ENCODE results near the gene RCAN3. TPM values are rescaled to one million over a fixed set of nuclear protein-coding genes. Genes with fewer than 3 reads are reported as not detected.

RCAN3 gene
- total and polyA plus RNA-seq, 2 of the 13 experiments (the other 11 are each of a cell fraction or from before 2014, with no cell fraction given) = 12.2 to 13.3 TPM

DNA sequence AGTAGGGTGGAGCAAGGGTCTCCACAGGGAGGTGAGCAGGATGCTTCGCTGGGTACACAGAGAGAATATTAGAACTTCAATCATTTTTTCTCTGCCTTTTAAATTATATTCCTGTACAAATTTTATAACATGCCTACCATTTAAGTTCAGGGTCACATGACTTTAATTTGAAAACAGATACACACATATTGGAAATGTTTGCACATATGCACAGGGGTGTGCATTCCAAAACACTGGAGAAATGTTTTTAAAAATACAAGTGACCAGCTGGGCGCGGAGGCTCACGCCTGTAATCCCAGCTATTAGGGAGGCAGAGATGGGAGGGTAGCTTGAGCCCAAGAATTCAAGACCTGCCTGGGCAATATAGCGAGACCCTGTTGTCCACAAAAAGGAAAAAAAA is 47.4 kb upstream of the RCAN3 start (continued):
- TF ChIP-seq, protein P1, sequence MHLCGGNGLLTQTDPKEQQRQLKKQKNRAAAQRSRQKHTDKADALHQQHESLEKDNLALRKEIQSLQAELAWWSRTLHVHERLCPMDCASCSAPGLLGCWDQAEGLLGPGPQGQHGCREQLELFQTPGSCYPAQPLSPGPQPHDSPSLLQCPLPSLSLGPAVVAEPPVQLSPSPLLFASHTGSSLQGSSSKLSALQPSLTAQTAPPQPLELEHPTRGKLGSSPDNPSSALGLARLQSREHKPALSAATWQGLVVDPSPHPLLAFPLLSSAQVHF (CRISPR knock-in tag; IDR thresholded peaks at IDR 0.05) = no peak
- TF ChIP-seq GZF1 (CRISPR knock-in tag; IDR thresholded peaks at IDR 0.05) = no peak
- TF ChIP-seq HOXA5 (CRISPR knock-in tag; IDR thresholded peaks at IDR 0.05) = no peak
- TF ChIP-seq TBX2 (CRISPR knock-in tag; IDR thresholded peaks at IDR 0.05; ENCODE audit: borderline replicate concordance) = no peak
- no peak for TF ChIP-seq SSRP1 (CRISPR knock-in tag; IDR thresholded peaks at IDR 0.05)
- no peak for TF ChIP-seq ZFX (CRISPR knock-in tag; IDR thresholded peaks at IDR 0.05; ENCODE audit: low read depth)
- TF ChIP-seq ZBTB20 (CRISPR knock-in tag; IDR thresholded peaks at IDR 0.05; ENCODE audit: borderline replicate concordance, low read depth) = no peak

DNA sequence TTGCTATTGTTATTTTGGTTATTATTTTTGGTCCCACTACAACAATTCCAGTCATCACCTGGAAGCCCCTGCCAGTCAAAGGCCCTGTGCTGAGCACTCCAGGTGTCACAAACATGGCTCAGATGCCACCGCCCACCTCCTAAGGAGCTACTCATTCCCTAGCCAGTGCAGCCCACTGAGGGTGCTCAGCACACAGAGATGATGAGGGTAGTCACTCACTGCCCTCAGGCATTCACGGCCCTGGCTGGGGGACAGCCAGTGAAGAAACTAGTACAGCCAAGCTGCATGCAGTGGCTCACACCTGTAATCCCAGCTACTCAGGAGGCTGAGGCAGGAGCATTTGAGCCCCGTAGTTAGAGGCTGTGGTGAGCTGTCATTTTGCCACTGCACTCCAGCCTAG is 44.8 kb upstream of the RCAN3 start:
- 91% methylated on average over 3 of the region's 3 CpGs for WGBS (ENCODE audit: low lambda C conversion rate)
- Histone ChIP-seq H3K4me1 (ENCODE audit: insufficient read depth, low read length) (no peaks in the 10 kb centered on the region), H3K9ac (ENCODE audit: insufficient read depth, low read depth, low read length) (no peak overlapping the region), H3K4me3 (replicated peaks in 1 of 3; ENCODE audit: insufficient read depth in 1 of 3, low read depth in 2 of 3, low read length in 3 of 3) (no peak overlapping the region), H3K9me3 (ENCODE audit: low read length) (no peaks in the 10 kb centered on the region), H3K4me2 (ENCODE audit: low read depth, low read length) (no peak overlapping the region), H4K20me1 (ENCODE audit: insufficient read depth, low read length) (no peaks in the 10 kb centered on the region), H3K79me2 (ENCODE audit: insufficient read depth, low read length) (no peaks in the 10 kb centered on the region), H2AFZ (ENCODE audit: low read length) (no peak overlapping the region), H3K27ac (ENCODE audit: extremely low read length, insufficient read depth, low read length) (no peak overlapping the region), H3K27me3 (ENCODE audit: control insufficient read depth in 1 of 2, insufficient read depth in 2 of 2, low read length in 2 of 2) (no peaks in the 10 kb centered on the region), H3K36me3 (replicated peaks in 1 of 2; ENCODE audit: control insufficient read depth in 1 of 2, insufficient read depth in 2 of 2, low read length in 2 of 2) (peaks cover 0 to 6% of the 10 kb centered on the region in 2 experiments; a peak in 2 of 5 replicates)
- BruUV-seq (replicated peaks) = no TSS peak
- ATAC-seq = no peak
- intact Hi-C loops (cut with micrococcal nuclease; ENCODE audit: unreplicated experiment) (no loop called here), in situ Hi-C loops (cut with HindIII; ENCODE audit: extremely low pct_ligation_motif_present, low pct_unique_long_range_greater_than_20kb) (no loop called here)
- POLR2A ChIA-PET = no interaction called here
- no peak for FAIRE-seq
- DNase-seq (ENCODE audit: low spot score) = no peak
- CTCF ChIA-PET (ENCODE audit: low intra/inter-chr PET ratio, low total read pairs) = no interaction called here
- TF ChIP-seq SIX4 (CRISPR knock-in tag; IDR thresholded peaks at IDR 0.05) (no peak), GATAD1 (CRISPR knock-in tag; IDR thresholded peaks at IDR 0.05) (no peak), ZC3H4 (CRISPR knock-in tag; IDR thresholded peaks at IDR 0.05; ENCODE audit: borderline replicate concordance) (no peak), SMAD9 (CRISPR knock-in tag; IDR thresholded peaks at IDR 0.05) (no peak), ZNF383 (CRISPR knock-in tag; IDR thresholded peaks at IDR 0.05; ENCODE audit: borderline replicate concordance) (no peak), TBP (CRISPR knock-in tag; IDR thresholded peaks at IDR 0.05) (no peak), REL (CRISPR knock-in tag; conservative IDR thresholded peaks at IDR 0.05) (no peak), ZNF83 (CRISPR knock-in tag; IDR thresholded peaks at IDR 0.05; ENCODE audit: borderline replicate concordance) (no peak), ELF3 (CRISPR knock-in tag; IDR thresholded peaks at IDR 0.05) (no peak), KLF9 (CRISPR knock-in tag; IDR thresholded peaks at IDR 0.05; ENCODE audit: low read depth) (no peak), ZNF224 (CRISPR knock-in tag; IDR thresholded peaks at IDR 0.05) (no peak), PAX8 (CRISPR knock-in tag; IDR thresholded peaks at IDR 0.05; ENCODE audit: borderline replicate concordance) (no peak)
- TF ChIP-seq, protein P2, sequence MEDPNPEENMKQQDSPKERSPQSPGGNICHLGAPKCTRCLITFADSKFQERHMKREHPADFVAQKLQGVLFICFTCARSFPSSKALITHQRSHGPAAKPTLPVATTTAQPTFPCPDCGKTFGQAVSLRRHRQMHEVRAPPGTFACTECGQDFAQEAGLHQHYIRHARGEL (CRISPR knock-in tag; IDR thresholded peaks at IDR 0.05) = no peak
- TF ChIP-seq, protein P3, sequence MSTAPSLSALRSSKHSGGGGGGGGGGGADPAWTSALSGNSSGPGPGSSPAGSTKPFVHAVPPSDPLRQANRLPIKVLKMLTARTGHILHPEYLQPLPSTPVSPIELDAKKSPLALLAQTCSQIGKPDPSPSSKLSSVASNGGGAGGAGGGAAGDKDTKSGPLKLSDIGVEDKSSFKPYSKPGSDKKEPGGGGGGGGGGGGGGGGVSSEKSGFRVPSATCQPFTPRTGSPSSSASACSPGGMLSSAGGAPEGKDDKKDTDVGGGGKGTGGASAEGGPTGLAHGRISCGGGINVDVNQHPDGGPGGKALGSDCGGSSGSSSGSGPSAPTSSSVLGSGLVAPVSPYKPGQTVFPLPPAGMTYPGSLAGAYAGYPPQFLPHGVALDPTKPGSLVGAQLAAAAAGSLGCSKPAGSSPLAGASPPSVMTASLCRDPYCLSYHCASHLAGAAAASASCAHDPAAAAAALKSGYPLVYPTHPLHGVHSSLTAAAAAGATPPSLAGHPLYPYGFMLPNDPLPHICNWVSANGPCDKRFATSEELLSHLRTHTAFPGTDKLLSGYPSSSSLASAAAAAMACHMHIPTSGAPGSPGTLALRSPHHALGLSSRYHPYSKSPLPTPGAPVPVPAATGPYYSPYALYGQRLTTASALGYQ (CRISPR knock-in tag; IDR thresholded peaks at IDR 0.05) = no peak
- TF ChIP-seq, protein P4, sequence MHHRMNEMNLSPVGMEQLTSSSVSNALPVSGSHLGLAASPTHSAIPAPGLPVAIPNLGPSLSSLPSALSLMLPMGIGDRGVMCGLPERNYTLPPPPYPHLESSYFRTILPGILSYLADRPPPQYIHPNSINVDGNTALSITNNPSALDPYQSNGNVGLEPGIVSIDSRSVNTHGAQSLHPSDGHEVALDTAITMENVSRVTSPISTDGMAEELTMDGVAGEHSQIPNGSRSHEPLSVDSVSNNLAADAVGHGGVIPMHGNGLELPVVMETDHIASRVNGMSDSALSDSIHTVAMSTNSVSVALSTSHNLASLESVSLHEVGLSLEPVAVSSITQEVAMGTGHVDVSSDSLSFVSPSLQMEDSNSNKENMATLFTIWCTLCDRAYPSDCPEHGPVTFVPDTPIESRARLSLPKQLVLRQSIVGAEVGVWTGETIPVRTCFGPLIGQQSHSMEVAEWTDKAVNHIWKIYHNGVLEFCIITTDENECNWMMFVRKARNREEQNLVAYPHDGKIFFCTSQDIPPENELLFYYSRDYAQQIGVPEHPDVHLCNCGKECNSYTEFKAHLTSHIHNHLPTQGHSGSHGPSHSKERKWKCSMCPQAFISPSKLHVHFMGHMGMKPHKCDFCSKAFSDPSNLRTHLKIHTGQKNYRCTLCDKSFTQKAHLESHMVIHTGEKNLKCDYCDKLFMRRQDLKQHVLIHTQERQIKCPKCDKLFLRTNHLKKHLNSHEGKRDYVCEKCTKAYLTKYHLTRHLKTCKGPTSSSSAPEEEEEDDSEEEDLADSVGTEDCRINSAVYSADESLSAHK (CRISPR knock-in tag; IDR thresholded peaks at IDR 0.05; ENCODE audit: borderline replicate concordance) = no peak

All from HepG2 (cell line).